Natural killer cell (primary cell): ENCODE data around the gene INTS3. TPM values are rescaled to one million over a fixed set of nuclear protein-coding genes. Genes with fewer than 3 reads are reported as not detected.

ENCODE experiments used
- ATAC-seq, 3 donors: fragments of 150-1000 bp in 2 of 3; fragments of 200-7000 bp in 1 of 3; cut with Tn5 transposase; 1 replicate in 1 of 3; 2 replicates in 2 of 3; pipeline ENCODE4 v1.10.0; 2021; ENCODE audit warnings: mild to moderate bottlenecking in 2 of 3, moderate library complexity in 2 of 3
- DNase-seq, 2 donors: peaks; one replicate each; pipeline versions ENCODE4 v3.0.0 to v3.0.0-alpha.2; 2013 to 2021; ENCODE audit warnings: mixed read lengths in 1 of 2
- H3K27ac ChIP-seq: one replicate; pipeline ENCODE4 v1.5.1; 2013; ENCODE audit warnings: mild to moderate bottlenecking, low read length
- H3K27me3 ChIP-seq: one replicate; pipeline ENCODE4 v1.6.1; 2013; ENCODE audit warnings: low read length; ENCODE audit not compliant: control insufficient read depth, insufficient read depth
- H3K36me3 ChIP-seq: one replicate; pipeline ENCODE4 v1.6.1; 2013; ENCODE audit warnings: low read length; ENCODE audit not compliant: control insufficient read depth, insufficient read depth
- H3K4me1 ChIP-seq: one replicate; pipeline ENCODE4 v1.6.1; 2013; ENCODE audit warnings: low read length; ENCODE audit not compliant: control insufficient read depth, insufficient read depth
- H3K4me3 ChIP-seq: one replicate; pipeline ENCODE4 v1.5.1; 2013; ENCODE audit warnings: low read length
- H3K9me3 ChIP-seq: one replicate; pipeline ENCODE4 v1.6.1; 2013; ENCODE audit warnings: low read length; ENCODE audit not compliant: control insufficient read depth, insufficient read depth
- H3K27ac Mint-ChIP-seq, 2 donors: one replicate each; pipeline ENCODE4 v1.8.0; 2022; ENCODE audit warnings: mild to moderate bottlenecking in 2 of 2, mixed read lengths in 2 of 2, moderate library complexity in 1 of 2
- H3K27me3 Mint-ChIP-seq, 2 donors: one replicate each; pipeline ENCODE4 v1.8.0; 2022; ENCODE audit warnings: low read depth in 2 of 2, mixed read lengths in 2 of 2
- H3K36me3 Mint-ChIP-seq: one replicate; pipeline ENCODE4 v1.8.0; 2022; ENCODE audit warnings: mixed read lengths
- H3K4me1 Mint-ChIP-seq, 2 donors: one replicate each; pipeline ENCODE4 v1.8.0; 2022; ENCODE audit warnings: mixed read lengths in 2 of 2
- H3K4me3 Mint-ChIP-seq: one replicate; pipeline ENCODE4 v1.8.0; 2022; ENCODE audit warnings: mild to moderate bottlenecking, moderate library complexity, mixed read lengths
- H3K9me3 Mint-ChIP-seq, 2 donors: one replicate each; pipeline ENCODE4 v1.8.0; 2022; ENCODE audit warnings: mixed read lengths in 2 of 2
- WGBS: methylation state at CpG from one replicate; pipeline ENCODE4 v1.1.7; 2013; ENCODE audit warnings: missing lambda C conversion rate; ENCODE audit not compliant: insufficient coverage; 5-methylcytosine and 5-hydroxymethylcytosine counted together
- intact Hi-C: fragments of 100-400 bp; cut with micrococcal nuclease; formaldehyde crosslinking; loops from one replicate; pipeline ENCODE4 v1.14.2; 2022
- total RNA-seq, 4 donors: library from RNA; stranded (reverse); fragments of 120-200 nt in 1 of 4; gene quantifications; one replicate each; pipeline versions ENCODE4 v1.2.3 to v1.2.4, GENCODE V29; 2013 to 2022
- TF ChIP-seq, protein P1 (sequence below): fragments of 200-600 bp; IDR thresholded peaks from one replicate; pipeline ENCODE4 v1.8.0; 2022; ENCODE audit warnings: antibody characterized with exemption

The INTS3 gene
- total RNA-seq, 3 donors from 2014 or later (not counting 1 experiment from before 2014, with no cell fraction given) = 44.3 to 55.3 (median 44.5) TPM

DNA sequence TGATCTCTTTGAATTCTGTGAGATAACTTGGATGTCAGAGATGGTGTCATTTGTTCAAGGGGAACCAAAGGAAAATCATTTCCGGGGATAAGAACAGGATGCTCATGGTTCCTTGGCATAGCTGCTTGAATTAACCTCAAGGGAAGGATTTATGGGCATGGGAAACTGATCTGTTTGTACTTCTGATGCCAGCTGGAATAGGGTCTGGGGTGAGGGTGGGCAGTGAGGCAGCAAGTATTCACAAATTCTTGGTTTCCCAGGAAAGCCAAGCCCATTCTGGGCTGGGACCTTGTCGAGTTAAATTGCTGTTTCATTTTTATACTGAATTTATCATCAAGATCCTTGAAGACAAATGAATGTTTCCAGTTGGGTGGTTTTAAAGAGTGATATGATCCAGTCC lies 14.1 kb downstream of the INTS3 start:
- no peak for ATAC-seq
- peaks cover 3% of the 10 kb centered on the region for H3K4me1 ChIP-seq
- H3K9me3 Mint-ChIP-seq = no peaks in the 10 kb centered on the region
- H3K9me3 ChIP-seq = no peaks in the 10 kb centered on the region
- H3K36me3 ChIP-seq = peaks cover 46% of the 10 kb centered on the region
- no peak overlapping the region for H3K27ac ChIP-seq
- WGBS = 66% methylated on average over 2 of the region's 2 CpGs
- intact Hi-C loops = no loop called here
- no peak for DNase-seq
- H3K36me3 Mint-ChIP-seq = peaks cover 23% of the 10 kb centered on the region
- H3K4me3 ChIP-seq = no peak overlapping the region
- H3K27ac Mint-ChIP-seq = no peak overlapping the region
- no peaks in the 10 kb centered on the region for H3K27me3 Mint-ChIP-seq
- peaks cover 0 to 4% of the 10 kb centered on the region in 2 donors for H3K4me1 Mint-ChIP-seq
- H3K4me3 Mint-ChIP-seq = no peak overlapping the region
- TF ChIP-seq, protein P1, sequence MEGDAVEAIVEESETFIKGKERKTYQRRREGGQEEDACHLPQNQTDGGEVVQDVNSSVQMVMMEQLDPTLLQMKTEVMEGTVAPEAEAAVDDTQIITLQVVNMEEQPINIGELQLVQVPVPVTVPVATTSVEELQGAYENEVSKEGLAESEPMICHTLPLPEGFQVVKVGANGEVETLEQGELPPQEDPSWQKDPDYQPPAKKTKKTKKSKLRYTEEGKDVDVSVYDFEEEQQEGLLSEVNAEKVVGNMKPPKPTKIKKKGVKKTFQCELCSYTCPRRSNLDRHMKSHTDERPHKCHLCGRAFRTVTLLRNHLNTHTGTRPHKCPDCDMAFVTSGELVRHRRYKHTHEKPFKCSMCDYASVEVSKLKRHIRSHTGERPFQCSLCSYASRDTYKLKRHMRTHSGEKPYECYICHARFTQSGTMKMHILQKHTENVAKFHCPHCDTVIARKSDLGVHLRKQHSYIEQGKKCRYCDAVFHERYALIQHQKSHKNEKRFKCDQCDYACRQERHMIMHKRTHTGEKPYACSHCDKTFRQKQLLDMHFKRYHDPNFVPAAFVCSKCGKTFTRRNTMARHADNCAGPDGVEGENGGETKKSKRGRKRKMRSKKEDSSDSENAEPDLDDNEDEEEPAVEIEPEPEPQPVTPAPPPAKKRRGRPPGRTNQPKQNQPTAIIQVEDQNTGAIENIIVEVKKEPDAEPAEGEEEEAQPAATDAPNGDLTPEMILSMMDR = no peak
- H3K27me3 ChIP-seq = no peaks in the 10 kb centered on the region

DNA sequence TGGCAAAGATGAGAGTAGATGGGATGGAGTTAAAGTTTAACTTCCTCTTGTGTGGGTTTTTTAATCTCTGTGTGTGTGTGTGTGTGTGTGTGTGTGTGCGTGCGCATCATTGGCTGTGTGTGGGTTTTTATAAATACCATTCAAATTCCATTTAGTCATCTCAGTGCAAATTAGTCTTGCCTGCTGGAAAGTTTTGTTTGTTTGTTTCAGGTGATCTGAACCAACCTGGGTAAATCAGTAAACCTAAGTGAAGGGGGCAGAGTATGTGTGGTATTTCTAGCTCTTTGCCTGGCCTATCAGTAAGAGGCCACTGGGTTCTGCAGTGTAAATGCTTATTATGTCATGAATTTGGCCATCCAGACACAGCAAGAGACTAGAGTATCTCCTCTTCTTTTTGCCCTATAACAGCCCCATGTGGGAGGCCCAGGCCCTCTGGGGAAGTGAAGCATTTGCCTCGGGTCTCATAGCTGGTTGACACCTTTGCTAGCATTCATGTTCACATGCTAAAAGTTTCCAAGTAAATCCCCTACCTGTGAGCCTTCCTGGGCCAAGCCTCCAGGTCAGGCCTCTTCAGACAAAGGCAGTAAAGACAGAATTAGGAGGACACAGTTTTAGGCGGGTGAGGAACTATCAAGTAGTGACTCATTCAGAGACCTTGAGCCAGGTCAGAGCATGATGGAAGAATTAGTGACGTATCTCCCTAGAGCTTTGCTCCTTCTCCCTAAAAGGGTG lies 14.7 kb downstream of the INTS3 start:
- Mint-ChIP-seq H3K36me3 (peaks cover 23% of the 10 kb centered on the region), H3K9me3 (no peaks in the 10 kb centered on the region), H3K4me1 (peaks cover 0 to 4% of the 10 kb centered on the region in 2 donors), H3K4me3 (no peak overlapping the region), H3K27me3 (no peaks in the 10 kb centered on the region), H3K27ac (peak overlapping the region in 1 of 2 donors; percentile 1)
- DNase-seq (no peak), ATAC-seq (no peak)
- no peaks in the 10 kb centered on the region for H3K9me3 ChIP-seq
- no peak overlapping the region for H3K27ac ChIP-seq
- TF ChIP-seq, protein P1 = no peak
- peaks cover 3% of the 10 kb centered on the region for H3K4me1 ChIP-seq
- peaks cover 52% of the 10 kb centered on the region for H3K36me3 ChIP-seq
- intact Hi-C loops = no loop called here
- 83% methylated on average over 3 of the region's 5 CpGs for WGBS
- H3K4me3 ChIP-seq = no peak overlapping the region
- no peaks in the 10 kb centered on the region for H3K27me3 ChIP-seq

DNA sequence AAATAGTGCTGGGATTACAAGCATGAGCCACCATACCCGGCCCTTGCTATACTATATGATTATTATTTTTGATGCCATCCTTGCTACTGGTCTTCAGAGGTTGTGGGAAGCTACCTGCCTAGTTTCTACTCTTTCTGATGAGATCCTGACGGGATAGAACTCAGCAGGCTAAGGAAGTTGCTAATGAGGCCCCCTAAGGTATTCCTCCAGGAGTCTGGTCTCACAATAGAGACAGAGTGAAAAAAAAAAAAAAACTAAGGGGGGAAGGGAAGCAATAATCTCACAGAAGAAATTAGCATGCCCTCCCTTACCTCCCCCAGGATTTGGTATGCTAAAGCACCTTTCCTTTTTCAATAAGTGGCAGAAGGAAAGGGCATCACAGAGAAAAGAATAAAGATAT lies 17.6 kb downstream of the INTS3 start:
- H3K4me3 Mint-ChIP-seq = no peak overlapping the region
- intact Hi-C loops = no loop called here

More for the DNA sequence above, 17.6 kb downstream of the INTS3 start:
- peaks cover 3% of the 10 kb centered on the region for H3K4me1 ChIP-seq
- H3K9me3 ChIP-seq = no peaks in the 10 kb centered on the region
- H3K36me3 ChIP-seq = peaks cover 69% of the 10 kb centered on the region
- Mint-ChIP-seq H3K27ac (no peak overlapping the region), H3K9me3 (no peaks in the 10 kb centered on the region), H3K4me1 (peaks cover 6 to 12% of the 10 kb centered on the region in 2 donors), H3K36me3 (peaks cover 33% of the 10 kb centered on the region), H3K27me3 (no peaks in the 10 kb centered on the region)
- TF ChIP-seq, protein P1 = no peak
- whole genome bisulfite sequencing = 94% methylated on average over 2 of the region's 2 CpGs
- DNase-seq = no peak
- H3K4me3 ChIP-seq = no peak overlapping the region
- H3K27me3 ChIP-seq = no peaks in the 10 kb centered on the region
- ATAC-seq = no peak
- H3K27ac ChIP-seq = no peak overlapping the region
